ENCODE measurements around the gene CYP4A22. TPM values are rescaled to one million over a fixed set of nuclear protein-coding genes. Genes with fewer than 3 reads are reported as not detected.

CYP4A22 gene
- total and polyA plus RNA-seq, 2 of the 4 experiments (the other 2 are of a cell fraction), result not detected

DNA sequence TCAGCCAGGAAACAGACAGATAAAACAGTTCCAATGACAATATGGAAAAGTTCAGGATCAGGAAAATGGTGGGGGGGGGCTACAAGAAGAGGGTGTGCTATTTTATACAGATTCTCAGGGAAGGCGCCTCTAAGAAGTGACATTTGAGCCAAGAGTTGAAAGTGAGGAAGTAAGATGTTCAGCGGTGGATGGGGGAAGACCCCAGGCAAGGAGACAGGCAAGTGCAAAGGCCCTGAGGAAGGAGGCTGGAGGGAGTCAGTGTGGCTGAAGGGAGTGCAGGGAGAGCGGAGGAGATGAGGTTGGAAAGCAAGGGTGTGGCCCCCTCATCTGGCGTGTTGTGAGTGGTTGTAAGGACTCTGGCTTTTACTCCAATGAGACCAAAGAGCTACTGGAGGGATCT lies 61.0 kb downstream of the CYP4A22 start:
- H3K18ac ChIP-seq (ENCODE audit: low read depth, low read length), result no peak overlapping the region
- H3K79me1 ChIP-seq (ENCODE audit: low read depth in 1 of 2, low read length in 2 of 2), result no peaks in the 10 kb centered on the region
- TF ChIP-seq FOS (IDR thresholded peaks at IDR 0.05; ENCODE audit: low read depth, low read length) (no peak), POLR2A (IDR thresholded peaks at IDR 0.05; ENCODE audit: low read depth, low read length) (no peak), MAFK (IDR thresholded peaks at IDR 0.05; ENCODE audit: low read depth, low read length) (no peak), CTCF (conservative IDR thresholded peaks at IDR 0.05; ENCODE audit: low read depth, low read length) (no peak), NFE2L2 (IDR thresholded peaks at IDR 0.05; ENCODE audit: low read depth, low read length) (no peak), RFX5 (IDR thresholded peaks at IDR 0.05; ENCODE audit: low read depth, low read length) (no peak), RCOR1 (IDR thresholded peaks at IDR 0.05; ENCODE audit: insufficient replicate concordance, low read length) (no peak), ELK1 (IDR thresholded peaks at IDR 0.05; ENCODE audit: borderline replicate concordance, low read depth, low read length) (no peak), CEBPB (IDR thresholded peaks at IDR 0.05; ENCODE audit: low read depth, low read length) (no peak), MAZ (IDR thresholded peaks at IDR 0.05; ENCODE audit: borderline replicate concordance, low read depth, low read length) (no peak), CHD1 (IDR thresholded peaks at IDR 0.05; ENCODE audit: low read depth, low read length) (no peak), BHLHE40 (IDR thresholded peaks at IDR 0.05; ENCODE audit: low read depth, low read length) (no peak), MXI1 (IDR thresholded peaks at IDR 0.05; ENCODE audit: borderline replicate concordance, low read depth, low read length) (no peak), RAD21 (IDR thresholded peaks at IDR 0.05; ENCODE audit: low read length) (no peak), SMC3 (IDR thresholded peaks at IDR 0.05; ENCODE audit: low read depth, low read length) (no peak)
- TF ChIP-seq, protein P1, sequence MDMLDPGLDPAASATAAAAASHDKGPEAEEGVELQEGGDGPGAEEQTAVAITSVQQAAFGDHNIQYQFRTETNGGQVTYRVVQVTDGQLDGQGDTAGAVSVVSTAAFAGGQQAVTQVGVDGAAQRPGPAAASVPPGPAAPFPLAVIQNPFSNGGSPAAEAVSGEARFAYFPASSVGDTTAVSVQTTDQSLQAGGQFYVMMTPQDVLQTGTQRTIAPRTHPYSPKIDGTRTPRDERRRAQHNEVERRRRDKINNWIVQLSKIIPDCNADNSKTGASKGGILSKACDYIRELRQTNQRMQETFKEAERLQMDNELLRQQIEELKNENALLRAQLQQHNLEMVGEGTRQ (IDR thresholded peaks at IDR 0.05; ENCODE audit: low read depth, low read length), result no peak
- DNase-seq (no peak), ATAC-seq (ENCODE audit: low read depth) (no peak)
- no peaks in the 10 kb centered on the region for H3K9me1 ChIP-seq (ENCODE audit: insufficient read depth, low read length)
- H2BK5ac ChIP-seq (ENCODE audit: low read depth, low read length, poor library complexity, severe bottlenecking), result no peak overlapping the region
- no peak overlapping the region for H3K4ac ChIP-seq (ENCODE audit: low read depth, low read length)
- no TSS peak for BruUV-seq (replicated peaks)
- CTCF ChIA-PET, result no interaction called here
- no peak overlapping the region for H3K14ac ChIP-seq (replicated peaks; ENCODE audit: low read depth, low read length)
- no peak overlapping the region for H3K23ac ChIP-seq (ENCODE audit: low read depth, low read length)
- no peak overlapping the region for H2BK20ac ChIP-seq (ENCODE audit: low read depth, low read length)
- POLR2A ChIA-PET (ENCODE audit: unreplicated experiment), result no interaction called here
- H3K27me3 ChIP-seq (ENCODE audit: control insufficient read depth, insufficient read depth, low read length), result peaks cover 19% of the 10 kb centered on the region
- H2AK5ac ChIP-seq (ENCODE audit: low read depth, low read length), result no peak overlapping the region
- no peak overlapping the region for H2BK15ac ChIP-seq (ENCODE audit: low read depth, low read length)
- dilution Hi-C loops (cut with HindIII; ENCODE audit: low sequenced_read_pairs, unreplicated experiment), result no loop called here
- H3K4me1 ChIP-seq (ENCODE audit: control insufficient read depth, insufficient read depth, low read length), result no peaks in the 10 kb centered on the region
- H3K9ac ChIP-seq (ENCODE audit: low read depth, low read length), result no peak overlapping the region
- in situ Hi-C loops (cut with MboI; ENCODE audit: low sequenced_read_pairs), result no loop called here
- no peak overlapping the region for H3K4me2 ChIP-seq (ENCODE audit: low read depth, low read length)
- H3K36me3 ChIP-seq (ENCODE audit: control insufficient read depth, insufficient read depth, low read length), result no peaks in the 10 kb centered on the region
- H4K20me1 ChIP-seq (ENCODE audit: insufficient read depth, low read length), result no peaks in the 10 kb centered on the region
- no peak overlapping the region for H3K4me3 ChIP-seq (ENCODE audit: insufficient read depth, low read depth, low read length)
- no peak overlapping the region for H2AK9ac ChIP-seq (replicated peaks; ENCODE audit: low read depth, low read length, poor library complexity)
- no peak overlapping the region for H4K5ac ChIP-seq (ENCODE audit: low read depth, low read length)
- no peak overlapping the region for H3K56ac ChIP-seq (ENCODE audit: extremely low read depth, insufficient read depth, low read length)
- H4K91ac ChIP-seq (ENCODE audit: insufficient read depth, low read depth, low read length), result no peak overlapping the region
- intact Hi-C loops (cut with micrococcal nuclease), result no loop called here
- H3K27ac ChIP-seq (ENCODE audit: insufficient read depth, low read length), result no peak overlapping the region
- no peaks in the 10 kb centered on the region for H3K9me3 ChIP-seq (ENCODE audit: control insufficient read depth, insufficient read depth, low read length)
- H2BK120ac ChIP-seq (ENCODE audit: low read depth, low read length), result no peak overlapping the region
- H4K8ac ChIP-seq (ENCODE audit: low read depth in 2 of 2, low read length in 2 of 2), result no peak overlapping the region
- WGBS, 2 experiments (ENCODE audit: extremely low coverage in 2 of 2, insufficient read length in 1 of 2), result 55% methylated on average over 3 of the region's 4 CpGs; no CpG with 5 or more reads in 1 of the 2 experiments
- H2AFZ ChIP-seq (replicated peaks; ENCODE audit: low read length, poor library complexity), result no peak overlapping the region
